Measurements from ENCODE around the gene CEP350. TPM values are rescaled to one million over a fixed set of nuclear protein-coding genes. Genes with fewer than 3 reads are reported as not detected.

Gene CEP350
- total and polyA plus RNA-seq, 10 of the 15 experiments (the other 5 are each of a cell fraction or from before 2014, with no cell fraction given): 5.2 to 46.0 (median 23.1) TPM

DNA sequence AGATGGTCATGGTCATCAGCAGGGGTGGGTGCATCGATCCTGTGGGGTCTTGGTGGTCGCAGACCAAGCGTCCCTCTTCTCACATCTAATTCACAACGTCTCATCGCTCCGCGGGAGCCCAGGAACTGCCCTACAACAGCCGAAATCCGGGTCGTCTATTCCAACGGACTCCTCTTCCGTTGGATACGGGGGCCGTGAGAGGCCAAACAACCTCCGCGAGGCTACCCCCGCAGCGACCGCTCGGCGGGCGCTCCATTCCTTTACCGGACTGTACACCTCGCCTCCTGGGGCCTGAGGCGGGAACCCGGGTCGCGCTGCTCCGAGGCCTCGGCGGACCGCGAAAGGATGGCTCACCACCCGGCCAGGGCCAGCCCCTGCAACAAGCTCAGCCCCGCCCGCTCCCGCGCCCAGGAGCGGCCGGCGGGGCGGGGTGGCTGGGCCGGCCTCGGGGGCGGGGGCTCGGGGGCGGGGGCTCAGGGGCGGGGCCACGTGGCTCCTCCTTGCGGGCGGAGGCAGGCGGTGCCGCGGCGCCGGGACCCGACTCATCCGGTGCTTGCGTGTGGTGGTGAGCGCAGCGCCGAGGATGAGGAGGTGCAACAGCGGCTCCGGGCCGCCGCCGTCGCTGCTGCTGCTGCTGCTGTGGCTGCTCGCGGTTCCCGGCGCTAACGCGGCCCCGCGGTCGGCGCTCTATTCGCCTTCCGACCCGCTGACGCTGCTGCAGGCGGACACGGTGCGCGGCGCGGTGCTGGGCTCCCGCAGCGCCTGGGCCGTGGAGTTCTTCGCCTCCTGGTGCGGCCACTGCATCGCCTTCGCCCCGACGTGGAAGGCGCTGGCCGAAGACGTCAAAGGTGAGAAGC is 199.9 kb downstream of the CEP350 start, which contains the start of gene QSOX1 (continued):
- TF ChIP-seq, protein P1, sequence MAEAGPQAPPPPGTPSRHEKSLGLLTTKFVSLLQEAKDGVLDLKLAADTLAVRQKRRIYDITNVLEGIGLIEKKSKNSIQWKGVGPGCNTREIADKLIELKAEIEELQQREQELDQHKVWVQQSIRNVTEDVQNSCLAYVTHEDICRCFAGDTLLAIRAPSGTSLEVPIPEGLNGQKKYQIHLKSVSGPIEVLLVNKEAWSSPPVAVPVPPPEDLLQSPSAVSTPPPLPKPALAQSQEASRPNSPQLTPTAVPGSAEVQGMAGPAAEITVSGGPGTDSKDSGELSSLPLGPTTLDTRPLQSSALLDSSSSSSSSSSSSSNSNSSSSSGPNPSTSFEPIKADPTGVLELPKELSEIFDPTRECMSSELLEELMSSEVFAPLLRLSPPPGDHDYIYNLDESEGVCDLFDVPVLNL (IDR thresholded peaks at IDR 0.05; ENCODE audit: low read depth, low read length): no peak
- 0 out of 2 replicates have a peak, but pooled peaks have one; percentile 42 for TF ChIP-seq NBN (IDR thresholded peaks at IDR 0.05)
- TF ChIP-seq, protein P2, sequence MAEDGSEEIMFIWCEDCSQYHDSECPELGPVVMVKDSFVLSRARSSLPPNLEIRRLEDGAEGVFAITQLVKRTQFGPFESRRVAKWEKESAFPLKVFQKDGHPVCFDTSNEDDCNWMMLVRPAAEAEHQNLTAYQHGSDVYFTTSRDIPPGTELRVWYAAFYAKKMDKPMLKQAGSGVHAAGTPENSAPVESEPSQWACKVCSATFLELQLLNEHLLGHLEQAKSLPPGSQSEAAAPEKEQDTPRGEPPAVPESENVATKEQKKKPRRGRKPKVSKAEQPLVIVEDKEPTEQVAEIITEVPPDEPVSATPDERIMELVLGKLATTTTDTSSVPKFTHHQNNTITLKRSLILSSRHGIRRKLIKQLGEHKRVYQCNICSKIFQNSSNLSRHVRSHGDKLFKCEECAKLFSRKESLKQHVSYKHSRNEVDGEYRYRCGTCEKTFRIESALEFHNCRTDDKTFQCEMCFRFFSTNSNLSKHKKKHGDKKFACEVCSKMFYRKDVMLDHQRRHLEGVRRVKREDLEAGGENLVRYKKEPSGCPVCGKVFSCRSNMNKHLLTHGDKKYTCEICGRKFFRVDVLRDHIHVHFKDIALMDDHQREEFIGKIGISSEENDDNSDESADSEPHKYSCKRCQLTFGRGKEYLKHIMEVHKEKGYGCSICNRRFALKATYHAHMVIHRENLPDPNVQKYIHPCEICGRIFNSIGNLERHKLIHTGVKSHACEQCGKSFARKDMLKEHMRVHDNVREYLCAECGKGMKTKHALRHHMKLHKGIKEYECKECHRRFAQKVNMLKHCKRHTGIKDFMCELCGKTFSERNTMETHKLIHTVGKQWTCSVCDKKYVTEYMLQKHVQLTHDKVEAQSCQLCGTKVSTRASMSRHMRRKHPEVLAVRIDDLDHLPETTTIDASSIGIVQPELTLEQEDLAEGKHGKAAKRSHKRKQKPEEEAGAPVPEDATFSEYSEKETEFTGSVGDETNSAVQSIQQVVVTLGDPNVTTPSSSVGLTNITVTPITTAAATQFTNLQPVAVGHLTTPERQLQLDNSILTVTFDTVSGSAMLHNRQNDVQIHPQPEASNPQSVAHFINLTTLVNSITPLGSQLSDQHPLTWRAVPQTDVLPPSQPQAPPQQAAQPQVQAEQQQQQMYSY (CRISPR knock-in tag; IDR thresholded peaks at IDR 0.05): no peak
- peak in 1 of 2 experiments; percentile 62; a peak in 1 of 4 replicates for TF ChIP-seq BHLHE40 (IDR thresholded peaks at IDR 0.05; ENCODE audit: borderline replicate concordance in 1 of 2, low read depth in 2 of 2, low read length in 1 of 2)
- no peak for TF ChIP-seq SUPT20H (IDR thresholded peaks at IDR 0.05; ENCODE audit: borderline replicate concordance, control insufficient read depth, low read depth, low read length)
- TF ChIP-seq MEF2B (IDR thresholded peaks at IDR 0.05; ENCODE audit: partially characterized antibody, poor library complexity, severe bottlenecking): peak; percentile 18
- TF ChIP-seq MXI1 (IDR thresholded peaks at IDR 0.05; ENCODE audit: low read depth, low read length): no peak; the same call in 1 of the 2 replicates
- TF ChIP-seq SMARCA5 (IDR thresholded peaks at IDR 0.05): peak; percentile 71
- TF ChIP-seq SIN3A (IDR thresholded peaks at IDR 0.05; ENCODE audit: low read depth, low read length): no peak
- peak; percentile 59; the same call in 1 of the 2 replicates for TF ChIP-seq MLLT1 (IDR thresholded peaks at IDR 0.05)
- TF ChIP-seq USF1 (IDR thresholded peaks at IDR 0.05; ENCODE audit: borderline replicate concordance, extremely low read length, insufficient read depth, low read depth, low read length): peak; percentile 40
- TF ChIP-seq MYC (IDR thresholded peaks at IDR 0.05; ENCODE audit: insufficient read depth, insufficient read length, insufficient replicate concordance, low read length, severe bottlenecking): no peak
- no peak for TF ChIP-seq RFX5 (IDR thresholded peaks at IDR 0.05; ENCODE audit: low read depth, low read length)
- TF ChIP-seq HCFC1 (IDR thresholded peaks at IDR 0.05; ENCODE audit: low read length): 0 out of 2 replicates have a peak, but pooled peaks have one; percentile 34
- no peak for TF ChIP-seq IRF4 (IDR thresholded peaks at IDR 0.05; ENCODE audit: low read depth, low read length)
- no peak for TF ChIP-seq BCL11A (IDR thresholded peaks at IDR 0.05; ENCODE audit: low read depth, low read length)
- TF ChIP-seq, protein P3, sequence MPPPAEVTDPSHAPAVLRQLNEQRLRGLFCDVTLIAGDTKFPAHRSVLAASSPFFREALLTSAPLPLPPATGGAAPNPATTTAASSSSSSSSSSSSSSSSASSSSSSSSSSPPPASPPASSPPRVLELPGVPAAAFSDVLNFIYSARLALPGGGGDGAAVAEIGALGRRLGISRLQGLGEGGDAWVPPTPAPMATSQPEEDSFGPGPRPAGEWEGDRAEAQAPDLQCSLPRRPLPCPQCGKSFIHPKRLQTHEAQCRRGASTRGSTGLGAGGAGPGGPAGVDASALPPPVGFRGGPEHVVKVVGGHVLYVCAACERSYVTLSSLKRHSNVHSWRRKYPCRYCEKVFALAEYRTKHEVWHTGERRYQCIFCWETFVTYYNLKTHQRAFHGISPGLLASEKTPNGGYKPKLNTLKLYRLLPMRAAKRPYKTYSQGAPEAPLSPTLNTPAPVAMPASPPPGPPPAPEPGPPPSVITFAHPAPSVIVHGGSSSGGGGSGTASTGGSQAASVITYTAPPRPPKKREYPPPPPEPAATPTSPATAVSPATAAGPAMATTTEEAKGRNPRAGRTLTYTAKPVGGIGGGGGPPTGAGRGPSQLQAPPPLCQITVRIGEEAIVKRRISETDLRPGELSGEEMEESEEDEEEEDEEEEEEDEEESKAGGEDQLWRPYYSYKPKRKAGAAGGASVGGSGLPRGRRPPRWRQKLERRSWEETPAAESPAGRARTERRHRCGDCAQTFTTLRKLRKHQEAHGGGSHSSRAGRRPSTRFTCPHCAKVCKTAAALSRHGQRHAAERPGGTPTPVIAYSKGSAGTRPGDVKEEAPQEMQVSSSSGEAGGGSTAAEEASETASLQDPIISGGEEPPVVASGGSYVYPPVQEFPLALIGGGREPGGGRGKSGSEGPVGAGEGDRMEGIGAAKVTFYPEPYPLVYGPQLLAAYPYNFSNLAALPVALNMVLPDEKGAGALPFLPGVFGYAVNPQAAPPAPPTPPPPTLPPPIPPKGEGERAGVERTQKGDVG (CRISPR knock-in tag; IDR thresholded peaks at IDR 0.05): no peak

Data from GM12878 (cell line).